Upper lobe of left lung (tissue), 4 donors: Measurements from ENCODE around the gene CEP250.

Source experiments
- CTCF ChIP-seq, 6 experiments: fragments of 450-650 bp in 4 of 6; fragments of 200-600 bp in 2 of 6; sonication (generic) in 2 of 6; IDR thresholded peaks; one replicate each; pipeline ENCODE4 v1.5.1; 2016 to 2019; ENCODE audit warnings: antibody characterized with exemption in 6 of 6
- EP300 ChIP-seq, 4 donors: sonication (generic); formaldehyde crosslinking; IDR thresholded peaks; one replicate each; pipeline ENCODE4 v1.5.1; 2017; ENCODE audit warnings: antibody characterized with exemption in 4 of 4, control low read depth in 2 of 4
- POLR2A ChIP-seq, 4 donors: fragments of 450-650 bp; IDR thresholded peaks; one replicate each; pipeline ENCODE4 v1.5.1; 2016 to 2017; ENCODE audit warnings: antibody characterized with exemption in 4 of 4, mild to moderate bottlenecking in 2 of 4

- no peak for TF ChIP-seq CTCF (IDR thresholded peaks at IDR 0.05)
- no peak for TF ChIP-seq POLR2A (IDR thresholded peaks at IDR 0.05)
- TF ChIP-seq EP300 (IDR thresholded peaks at IDR 0.05): no peak
These were observed 19.2 kb upstream of the CEP250 start for GRCh38 chr20:35436177-35436573.
